ENCODE results near the gene KLHL29. TPM values are rescaled to one million over a fixed set of nuclear protein-coding genes. Genes with fewer than 3 reads are reported as not detected.
"Not testable (repeated sequence)": the region's sequence is repeated elsewhere in the genome, so short reads cannot be mapped to it uniquely, and the experiment has no call there.

KLHL29 gene
- total RNA-seq, 1 donor from 2014 or later, result 0.65 TPM

DNA sequence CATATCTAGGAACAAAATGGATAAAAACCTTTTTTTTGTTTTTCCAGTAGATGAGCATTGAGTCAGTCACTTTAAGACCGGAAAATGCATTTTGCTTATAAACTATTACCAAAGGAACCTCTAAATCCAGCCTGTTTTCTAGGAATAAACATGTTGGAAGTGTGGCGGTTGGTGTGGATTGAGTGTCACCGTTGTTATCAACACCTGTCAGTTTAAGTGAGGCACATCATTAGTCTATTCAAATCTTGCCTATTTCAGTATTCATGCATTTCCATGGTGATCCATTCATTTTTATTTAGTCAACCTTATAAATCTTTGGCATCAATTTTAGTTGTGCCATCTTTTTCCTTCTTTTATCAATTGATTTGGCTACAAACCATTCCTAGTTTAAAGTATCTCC lies 3.3 kb downstream of the KLHL29 start:
- intact Hi-C loops (cut with DNase I), result no loop called here
- ATAC-seq (ENCODE audit: poor library complexity) (no peak), DNase-seq (no peak)

DNA sequence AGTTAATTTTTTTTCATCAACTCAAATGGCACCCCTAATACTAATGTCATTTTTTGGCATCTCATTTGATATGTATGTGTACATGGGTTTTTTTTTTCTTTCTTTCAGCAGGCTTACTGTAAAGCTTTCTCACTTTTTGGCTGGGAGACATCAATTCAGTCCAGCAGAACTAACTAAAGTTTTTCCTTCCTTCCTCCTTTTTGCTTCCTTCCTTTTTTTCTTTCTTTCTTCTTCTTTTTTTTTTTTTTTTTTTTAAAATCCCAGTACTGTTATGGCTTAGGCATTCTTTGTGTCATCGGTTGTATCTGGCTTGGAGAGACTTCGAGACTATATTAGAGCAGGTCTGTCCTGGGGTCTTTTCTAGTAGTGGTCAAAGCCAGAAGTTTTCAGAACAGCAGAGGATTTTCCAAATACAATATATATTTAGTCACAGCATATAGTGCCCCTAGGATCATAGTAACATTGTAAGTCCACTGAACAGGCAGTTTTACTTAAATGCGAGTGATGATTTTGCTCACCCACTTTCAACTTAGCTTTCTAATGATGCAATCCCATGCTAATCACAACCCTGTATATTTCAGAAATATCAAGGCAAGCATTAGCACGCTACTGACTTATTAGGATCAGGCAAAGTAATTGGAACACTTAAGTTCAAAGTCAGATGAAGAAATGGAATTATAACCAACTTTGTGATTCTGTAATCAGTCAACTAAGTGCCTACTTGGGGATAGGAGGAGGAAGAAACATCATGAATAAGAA lies 4.0 kb downstream of the KLHL29 start:
- DNase-seq (no peak), ATAC-seq (ENCODE audit: poor library complexity) (no peak)
- intact Hi-C loops (cut with DNase I), result no loop called here

DNA sequence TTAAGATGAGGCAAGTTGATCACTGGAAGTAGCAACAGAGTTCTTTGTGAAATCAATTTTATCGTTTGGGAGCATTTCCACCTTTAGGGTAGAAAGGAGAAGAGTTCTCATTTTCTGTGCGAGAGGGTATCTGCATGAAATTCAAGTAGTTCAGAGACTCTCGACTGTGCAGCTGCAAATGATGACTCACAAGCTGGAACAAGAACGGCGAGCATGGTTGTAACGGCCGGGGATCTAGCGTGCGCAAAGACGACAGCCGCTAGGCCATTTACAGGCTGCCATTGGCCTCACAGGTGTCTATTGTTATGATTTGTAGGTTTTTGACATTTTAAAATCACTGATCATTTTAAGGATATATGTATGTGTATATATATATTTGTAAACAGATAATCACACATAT lies 5.2 kb downstream of the KLHL29 start:
- DNase-seq (no peak), ATAC-seq (ENCODE audit: poor library complexity) (no peak)
- intact Hi-C loops (cut with DNase I), result no loop called here

DNA sequence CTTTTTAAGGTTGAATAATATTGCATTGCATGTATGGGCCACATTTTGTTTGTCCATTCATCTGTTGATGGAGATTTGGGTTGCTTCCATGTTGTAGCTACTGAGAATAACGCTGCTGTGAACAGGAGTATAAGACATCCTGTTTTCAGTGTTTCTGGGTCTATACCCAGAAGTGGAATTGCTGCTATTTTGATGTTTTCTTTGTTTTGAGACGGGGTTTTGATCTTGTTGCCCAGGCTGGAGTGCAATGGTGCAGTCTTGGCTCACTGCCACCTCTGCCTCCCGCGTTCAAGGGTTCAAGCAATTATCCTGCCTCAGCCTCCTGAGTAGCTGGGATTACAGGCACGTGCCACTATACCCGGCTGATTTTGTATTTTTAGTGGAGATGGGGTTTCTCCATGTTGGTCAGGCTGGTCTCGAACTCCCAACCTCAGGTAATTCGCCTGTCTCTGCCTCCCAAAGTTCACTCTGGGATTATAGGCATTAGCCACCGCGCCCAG lies 6.3 kb downstream of the KLHL29 start:
- DNase-seq; intact Hi-C loops (cut with DNase I); ATAC-seq (ENCODE audit: poor library complexity): not testable (repeated sequence)

DNA sequence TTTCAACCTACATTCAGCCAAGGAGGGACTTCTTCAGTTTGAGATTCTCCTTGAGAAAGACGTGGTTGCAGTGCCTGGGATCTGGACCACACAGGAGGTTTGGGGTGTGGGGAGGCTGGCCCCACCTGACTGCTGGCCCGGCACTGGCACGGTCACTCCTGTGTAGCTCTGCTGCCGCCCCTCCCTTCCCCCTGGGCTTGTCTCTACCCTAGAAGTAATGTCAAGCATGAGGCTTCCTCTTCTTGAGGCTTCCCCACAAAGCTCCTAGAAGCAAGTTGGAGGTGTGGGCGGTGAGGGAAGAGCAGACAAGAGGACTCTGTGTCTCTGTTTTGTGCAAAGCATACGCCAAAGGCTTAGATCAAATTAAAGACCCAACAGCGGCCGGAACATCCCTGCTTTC lies 8.7 kb downstream of the KLHL29 start:
- ATAC-seq (ENCODE audit: poor library complexity), result no peak
- no peak for DNase-seq
- intact Hi-C loops (cut with DNase I), result no loop called here

DNA sequence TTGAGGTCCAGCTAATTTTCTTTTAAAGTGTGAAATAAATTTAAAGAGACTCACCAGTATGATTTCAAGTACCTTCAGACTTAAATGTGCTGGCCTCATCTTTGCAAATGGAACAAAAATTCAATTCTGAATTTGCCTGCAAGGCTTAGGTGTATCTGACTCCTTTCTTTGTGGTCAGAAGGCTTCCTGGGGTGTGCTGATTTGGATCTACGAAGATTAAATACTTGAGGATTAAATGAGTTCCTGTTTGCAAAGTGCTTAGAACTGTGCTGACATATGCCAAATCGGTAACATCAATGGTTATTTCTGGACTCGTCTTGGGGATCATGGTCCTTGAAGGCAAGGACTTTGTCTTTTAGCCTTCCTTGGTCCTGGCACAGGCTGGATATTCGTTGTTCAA lies 9.7 kb downstream of the KLHL29 start:
- DNase-seq (no peak), ATAC-seq (ENCODE audit: poor library complexity) (no peak)
- intact Hi-C loops (cut with DNase I), result no loop called here

DNA sequence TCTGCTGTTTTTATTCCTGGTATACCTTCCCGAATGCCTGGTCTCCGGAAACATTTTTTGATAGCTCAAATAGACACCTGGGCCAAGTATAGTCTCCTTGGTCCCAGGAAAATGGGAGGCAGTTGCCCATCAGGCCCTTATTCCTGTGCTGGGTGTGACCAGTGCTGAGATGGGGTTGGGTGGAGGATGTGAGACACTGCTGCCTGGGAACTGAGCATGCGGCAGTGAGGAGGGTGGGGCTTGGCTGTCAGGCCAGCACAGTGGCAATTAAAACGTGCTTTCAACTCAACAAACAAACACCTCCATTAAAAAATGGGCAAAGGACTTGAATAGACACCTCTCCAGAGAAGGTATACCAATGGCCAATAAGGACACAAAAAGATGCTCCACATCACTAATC lies 12.5 kb downstream of the KLHL29 start:
- DNase-seq, result no peak
- intact Hi-C loops (cut with DNase I), result no loop called here
- ATAC-seq (ENCODE audit: poor library complexity), result no peak

DNA sequence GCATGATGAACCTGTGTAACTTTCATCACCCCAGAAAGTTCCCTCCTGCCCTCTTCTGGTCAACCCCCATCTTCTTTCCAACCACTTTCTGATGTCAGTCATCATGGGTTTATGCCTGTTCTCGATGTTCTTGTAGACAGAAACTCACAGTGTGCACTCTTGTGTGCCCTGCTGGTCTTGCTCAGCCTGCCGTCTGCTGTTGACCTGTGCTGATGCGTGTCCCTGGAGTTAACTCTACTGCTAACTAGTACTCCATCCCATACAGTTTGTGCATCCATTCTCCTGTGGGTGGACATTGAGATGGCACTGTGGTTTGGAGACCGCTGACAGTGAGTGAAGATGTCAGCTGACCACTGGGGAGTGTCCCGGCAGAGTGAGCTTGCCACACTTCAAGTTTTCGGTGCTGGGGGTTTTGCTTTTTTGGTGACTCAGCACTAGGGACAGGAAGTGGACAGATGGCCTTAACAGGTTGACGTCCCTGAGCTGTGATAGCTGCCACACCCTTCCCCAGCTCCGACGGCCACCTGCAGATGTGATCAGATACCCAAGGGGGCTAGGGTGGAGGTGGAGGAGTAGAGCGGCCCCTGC lies 14.8 kb downstream of the KLHL29 start:
- intact Hi-C loops (cut with DNase I), result no loop called here

DNA sequence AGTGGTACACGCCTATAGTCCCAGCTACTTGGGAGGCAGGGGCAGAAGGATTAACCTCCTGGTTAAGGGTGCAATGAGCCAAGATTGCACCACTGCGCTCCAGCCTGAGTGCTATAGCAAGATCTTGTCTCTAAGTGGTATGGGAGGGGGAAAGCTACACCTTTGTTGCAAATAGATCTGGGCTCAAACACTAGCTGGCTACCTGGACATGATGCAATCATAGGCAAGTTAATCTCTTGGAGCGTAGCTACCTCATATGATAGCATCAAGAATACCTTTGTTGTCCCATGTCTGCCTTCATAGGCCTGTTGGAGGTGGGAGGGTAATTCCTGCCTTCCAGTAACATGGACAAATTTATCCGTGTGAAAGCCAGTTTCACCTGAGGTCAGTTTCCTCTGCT lies 15.7 kb downstream of the KLHL29 start:
- intact Hi-C loops (cut with DNase I), result no loop called here
- DNase-seq (no peak), ATAC-seq (ENCODE audit: poor library complexity) (no peak)

More for the DNA sequence above, 14.8 kb downstream of the KLHL29 start:
- no peak for ATAC-seq (ENCODE audit: poor library complexity)
- DNase-seq, result no peak

DNA sequence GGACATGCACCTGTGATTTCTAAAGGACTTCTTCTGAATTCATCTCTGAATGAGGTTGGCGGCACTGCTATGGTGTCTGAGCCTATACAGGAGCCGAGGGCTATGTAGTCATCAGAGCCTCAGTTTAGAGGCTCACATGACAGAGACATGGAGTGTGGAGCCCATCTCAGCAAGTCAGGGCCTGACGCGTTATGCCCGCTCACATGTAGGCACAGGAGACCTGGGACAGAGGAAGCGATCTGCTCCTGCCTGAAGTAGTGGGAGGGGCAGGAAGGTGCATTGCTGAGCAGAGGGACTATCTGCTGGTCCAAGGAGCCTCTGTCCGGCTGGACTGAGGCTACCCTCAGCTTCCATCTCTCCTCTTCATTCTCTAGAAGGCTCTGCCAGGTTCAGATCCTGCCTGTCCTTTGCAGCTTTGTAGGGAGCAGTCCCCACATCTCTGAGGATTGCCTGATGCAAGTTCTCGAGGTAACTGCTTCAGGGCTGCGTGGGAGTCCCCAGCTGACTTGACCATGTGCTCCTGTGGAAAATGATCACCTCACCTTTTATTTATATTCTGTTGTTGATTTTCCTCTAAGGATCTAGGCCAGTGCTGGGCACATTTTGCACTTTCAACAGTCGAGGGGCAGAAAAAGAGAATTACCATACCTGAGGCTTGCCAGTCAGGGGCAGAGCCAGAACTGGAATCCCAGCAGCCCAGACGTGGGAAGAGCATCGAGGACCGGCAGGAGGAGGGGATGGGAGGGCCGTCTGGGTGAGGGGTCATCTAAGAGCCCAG lies 16.6 kb downstream of the KLHL29 start:
- DNase-seq (no peak), ATAC-seq (ENCODE audit: poor library complexity) (no peak)
- intact Hi-C loops (cut with DNase I), result no loop called here

DNA sequence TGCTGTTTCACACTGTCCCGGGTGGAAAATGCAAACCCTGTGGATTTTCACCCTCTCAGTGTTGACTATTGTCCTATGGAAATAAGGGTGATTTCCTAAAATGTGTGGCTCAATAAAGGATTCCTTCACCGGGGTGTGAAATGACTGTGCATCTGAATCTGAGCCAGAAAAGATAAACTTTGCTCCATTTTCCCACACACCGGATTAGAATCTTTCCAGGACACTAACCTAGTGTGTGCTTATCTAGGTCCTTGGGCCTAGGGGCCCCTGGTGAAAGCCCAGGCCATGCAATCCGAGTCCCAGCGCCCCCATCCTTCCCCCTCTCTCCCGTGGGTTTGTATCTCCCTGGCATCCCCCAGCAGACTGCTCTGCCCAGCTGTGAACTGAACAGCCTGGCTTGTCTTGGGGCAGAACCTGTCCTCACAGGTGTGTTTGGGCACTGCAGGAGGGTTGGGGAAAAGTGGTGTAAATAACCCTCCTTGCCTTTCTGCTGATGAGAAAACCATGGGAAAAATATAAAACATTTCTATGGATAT lies 17.3 kb downstream of the KLHL29 start:
- ATAC-seq (ENCODE audit: poor library complexity), result no peak
- intact Hi-C loops (cut with DNase I), result no loop called here
- DNase-seq, result no peak

DNA sequence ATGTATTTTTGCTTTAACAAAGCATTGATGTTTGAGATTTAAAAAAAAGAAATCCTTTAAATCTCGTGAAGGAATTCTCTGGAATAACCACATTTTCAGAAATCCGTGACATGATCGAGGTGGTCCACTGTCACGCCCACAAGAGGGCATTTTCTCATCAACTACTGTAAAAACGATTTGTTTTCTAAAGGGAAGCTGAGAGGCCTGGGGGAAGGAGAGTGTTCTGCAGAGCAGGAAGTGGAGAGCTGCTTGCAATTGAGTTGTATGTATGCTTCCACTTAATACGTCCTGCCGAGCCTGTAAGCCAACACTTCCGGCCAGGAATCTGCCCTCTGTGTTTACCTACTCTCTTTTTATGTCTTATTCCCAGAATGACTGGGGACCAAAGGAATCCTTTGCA lies 19.4 kb downstream of the KLHL29 start:
- intact Hi-C loops (cut with DNase I), result no loop called here
- ATAC-seq (ENCODE audit: poor library complexity) (peak; percentile 77), DNase-seq (no peak)

DNA sequence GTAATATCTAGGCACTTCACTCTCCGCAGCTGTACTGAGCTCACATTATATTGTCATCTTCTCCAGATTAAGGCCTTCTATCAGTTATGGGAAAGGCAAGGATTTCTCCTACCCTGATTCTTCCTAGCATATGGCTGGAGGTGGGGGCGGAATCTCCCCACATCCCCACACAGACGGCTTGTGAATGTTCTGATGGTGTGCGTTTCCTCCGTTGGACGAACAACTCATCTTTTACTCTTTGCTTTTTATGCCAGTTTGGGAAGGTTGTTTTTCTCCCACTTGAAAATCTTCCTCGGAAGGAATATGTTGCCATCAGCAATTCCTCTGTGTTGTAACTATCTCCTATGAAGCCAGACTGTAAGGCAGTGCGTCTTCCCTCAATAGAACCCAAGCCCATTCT lies 24.3 kb downstream of the KLHL29 start:
- ATAC-seq (ENCODE audit: poor library complexity) (no peak), DNase-seq (no peak)
- intact Hi-C loops (cut with DNase I), result no loop called here

DNA sequence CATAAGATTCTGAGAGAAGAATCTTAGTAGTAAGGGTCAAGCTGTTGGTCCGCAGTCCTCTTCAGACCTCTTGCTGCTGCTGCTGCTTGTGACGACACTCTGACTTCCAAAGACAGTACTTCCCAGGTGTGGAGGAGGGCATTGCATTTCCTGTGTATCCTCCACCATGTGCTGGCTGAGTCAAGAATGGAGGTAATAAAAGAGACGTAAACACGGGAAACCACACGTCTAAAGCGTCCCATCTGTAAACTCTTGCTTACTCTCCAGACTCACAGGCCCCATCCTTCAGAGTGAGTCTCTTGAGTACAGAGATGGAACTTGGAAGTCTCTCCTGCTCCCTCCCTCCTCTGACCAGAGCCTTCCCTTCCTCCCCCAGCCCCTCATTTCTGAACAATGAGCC lies 25.6 kb downstream of the KLHL29 start:
- no peak for ATAC-seq (ENCODE audit: poor library complexity)
- DNase-seq, result no peak
- intact Hi-C loops (cut with DNase I), result no loop called here

DNA sequence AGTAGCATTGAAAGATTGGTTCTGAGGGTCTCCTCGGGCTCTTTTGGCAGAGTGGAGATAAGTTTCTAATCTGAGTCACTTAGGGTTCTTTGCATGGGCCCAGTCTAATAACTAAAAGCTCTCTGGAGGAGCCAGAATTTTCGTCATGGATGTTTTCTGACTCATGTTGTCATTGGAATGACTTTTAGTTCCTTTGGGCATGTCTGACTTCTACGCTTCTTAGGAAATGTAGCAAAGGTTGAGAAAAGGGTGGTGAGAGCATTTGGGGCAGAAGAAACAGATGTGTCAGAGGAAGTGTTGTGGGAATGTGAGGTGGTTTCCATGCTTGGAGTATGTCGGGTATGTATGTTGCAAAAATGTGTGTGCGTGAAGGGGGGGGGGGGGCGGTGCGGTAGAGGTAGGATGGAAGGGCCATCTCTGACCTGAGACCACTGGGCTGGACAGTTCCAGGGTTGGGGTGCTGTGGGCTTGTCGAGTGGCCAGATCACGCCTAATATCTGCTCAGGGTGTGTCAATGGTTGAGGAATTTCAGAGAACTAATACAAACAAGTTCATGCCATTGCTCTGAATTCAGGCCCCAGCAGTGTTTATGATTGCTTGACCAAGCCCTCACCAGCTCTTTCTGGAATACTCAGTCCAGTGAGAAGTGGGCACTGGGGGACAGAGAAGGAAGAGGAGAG lies 26.9 kb downstream of the KLHL29 start:
- DNase-seq (no peak), ATAC-seq (ENCODE audit: poor library complexity) (peak; percentile 55)
- intact Hi-C loops (cut with DNase I), result no loop called here

DNA sequence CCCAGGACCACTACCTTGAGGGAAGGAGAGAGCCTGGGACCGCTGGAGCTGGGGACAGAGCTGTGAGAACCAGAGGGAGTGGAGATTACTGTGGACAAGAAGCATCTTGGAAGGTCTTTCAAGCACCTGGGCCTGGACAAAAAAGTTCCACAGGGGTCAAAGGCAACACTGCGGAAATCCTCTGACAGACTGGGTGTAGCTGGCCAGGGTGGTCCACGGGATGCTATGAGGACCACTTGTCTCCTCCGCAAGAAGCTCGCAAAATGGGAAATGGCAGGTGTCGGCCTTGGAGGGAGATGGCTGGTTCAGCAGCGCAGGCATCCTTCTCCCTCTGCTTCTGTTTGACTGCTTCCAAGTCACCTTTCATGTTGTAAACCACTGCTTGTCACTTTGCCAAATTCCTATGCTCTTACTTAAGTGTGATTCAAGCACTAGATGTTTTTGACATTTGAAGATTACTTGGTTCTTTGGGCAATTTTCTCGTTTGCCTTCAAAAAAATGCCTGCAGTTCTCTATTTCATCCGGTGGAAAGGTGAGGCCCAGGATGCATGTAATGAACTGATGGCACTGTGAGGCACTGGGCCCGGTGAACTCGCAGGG lies 27.7 kb downstream of the KLHL29 start:
- DNase-seq, result no peak
- intact Hi-C loops (cut with DNase I), result no loop called here
- ATAC-seq (ENCODE audit: poor library complexity), result no peak

DNA sequence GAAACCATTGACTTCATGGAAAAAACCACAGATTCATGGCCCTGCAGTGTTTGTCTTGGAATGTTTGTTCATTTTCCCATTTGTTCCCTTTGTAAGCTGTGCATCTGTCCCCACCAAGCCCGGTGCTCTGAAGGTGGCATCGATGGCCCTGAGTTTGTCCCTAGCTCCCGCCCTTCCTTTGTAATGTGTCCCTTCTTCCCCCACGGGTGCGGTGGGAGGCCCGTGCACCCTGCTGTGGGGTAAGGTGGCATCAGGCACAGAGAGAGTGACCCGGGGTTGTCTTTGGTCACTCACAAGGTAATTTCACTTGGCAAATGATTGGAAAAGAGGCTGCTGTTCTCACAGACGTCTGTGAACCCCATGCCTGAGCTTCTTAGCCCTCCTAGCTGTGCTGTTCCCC lies 28.7 kb downstream of the KLHL29 start:
- ATAC-seq (ENCODE audit: poor library complexity) (no peak), DNase-seq (no peak)
- intact Hi-C loops (cut with DNase I), result no loop called here

DNA sequence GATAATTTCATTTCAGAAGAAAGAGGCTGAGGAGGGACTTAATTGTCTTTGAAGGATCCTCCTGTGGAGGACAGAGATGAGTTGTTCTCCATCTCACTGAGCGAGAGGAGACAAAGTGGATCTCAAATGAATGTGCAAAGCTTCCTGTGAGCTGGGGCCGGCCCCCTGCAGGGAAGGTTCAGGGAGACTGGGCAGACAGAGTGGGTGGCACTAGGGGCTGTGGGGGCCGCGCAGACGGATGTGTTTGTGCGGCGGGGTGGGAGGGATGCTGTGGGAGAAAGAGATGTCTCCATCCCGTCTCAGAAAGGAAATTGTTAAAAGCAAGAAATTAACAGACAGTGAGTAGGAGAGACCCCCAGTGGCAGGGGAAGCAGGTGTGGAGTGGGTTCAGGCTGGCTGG lies 29.1 kb downstream of the KLHL29 start:
- intact Hi-C loops (cut with DNase I), result no loop called here
- DNase-seq, result no peak
- no peak for ATAC-seq (ENCODE audit: poor library complexity)

DNA sequence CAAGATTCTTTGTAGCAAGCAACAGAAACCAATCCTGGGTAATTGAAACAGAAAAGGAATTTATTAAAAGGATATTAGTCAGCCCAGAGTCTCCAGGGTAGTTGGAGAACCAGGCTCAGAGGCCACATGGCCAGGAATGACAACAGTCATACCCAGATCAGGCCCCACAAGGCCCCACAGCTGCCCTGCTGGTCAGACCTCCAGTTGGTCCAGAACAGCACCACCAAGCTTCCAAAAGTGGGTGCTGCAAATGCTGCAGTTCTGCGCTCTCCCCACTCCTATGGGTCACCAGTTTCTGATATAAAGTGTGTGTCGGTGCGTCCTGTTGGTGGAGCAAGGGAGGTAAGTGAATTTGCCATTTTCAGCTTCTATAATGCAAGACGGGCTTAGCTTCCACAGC lies 29.9 kb downstream of the KLHL29 start:
- ATAC-seq (ENCODE audit: poor library complexity) (no peak), DNase-seq (no peak)
- intact Hi-C loops (cut with DNase I), result no loop called here

Data from Right ventricle myocardium superior (tissue), 1 donor.